ENCODE measurements around the gene SDK2.

The SDK2 gene

DNA sequence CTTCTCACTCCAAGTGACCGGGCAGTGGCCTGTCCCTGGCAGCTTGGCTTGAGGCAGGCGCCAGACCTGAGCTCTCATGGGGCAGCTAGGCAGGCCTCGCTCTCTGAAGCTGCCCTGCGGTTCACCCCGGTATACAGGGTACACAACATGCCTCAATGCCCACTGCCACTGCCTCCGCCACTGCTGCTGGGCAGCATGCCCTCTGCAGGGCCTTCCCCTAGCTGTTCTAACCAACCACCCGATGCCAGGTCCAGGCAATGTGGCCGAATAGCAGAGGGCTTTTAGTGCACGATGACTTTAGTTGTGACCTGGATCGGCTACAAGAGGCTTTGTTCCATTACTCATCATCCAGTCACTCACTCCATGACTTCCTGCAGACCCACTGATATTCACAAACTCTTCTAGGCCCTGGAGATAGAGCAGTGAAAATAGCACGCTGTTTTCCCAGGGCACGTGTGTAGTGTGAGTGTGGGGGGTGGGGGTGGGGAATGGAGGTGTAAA lies 352.2 kb downstream of the SDK2 start:
- no peak for DNase-seq (ENCODE audit: low read depth in 4 of 4, low spot score in 1 of 4)

GRCh38 chr17:73291260-73291801 lies 352.9 kb downstream of the SDK2 start:
- no peak for DNase-seq (ENCODE audit: low read depth in 4 of 4, low spot score in 1 of 4)

GRCh38 chr17:73290399-73291259 lies 353.6 kb downstream of the SDK2 start:
- no peak for DNase-seq (ENCODE audit: low read depth in 4 of 4, low spot score in 1 of 4)

DNA sequence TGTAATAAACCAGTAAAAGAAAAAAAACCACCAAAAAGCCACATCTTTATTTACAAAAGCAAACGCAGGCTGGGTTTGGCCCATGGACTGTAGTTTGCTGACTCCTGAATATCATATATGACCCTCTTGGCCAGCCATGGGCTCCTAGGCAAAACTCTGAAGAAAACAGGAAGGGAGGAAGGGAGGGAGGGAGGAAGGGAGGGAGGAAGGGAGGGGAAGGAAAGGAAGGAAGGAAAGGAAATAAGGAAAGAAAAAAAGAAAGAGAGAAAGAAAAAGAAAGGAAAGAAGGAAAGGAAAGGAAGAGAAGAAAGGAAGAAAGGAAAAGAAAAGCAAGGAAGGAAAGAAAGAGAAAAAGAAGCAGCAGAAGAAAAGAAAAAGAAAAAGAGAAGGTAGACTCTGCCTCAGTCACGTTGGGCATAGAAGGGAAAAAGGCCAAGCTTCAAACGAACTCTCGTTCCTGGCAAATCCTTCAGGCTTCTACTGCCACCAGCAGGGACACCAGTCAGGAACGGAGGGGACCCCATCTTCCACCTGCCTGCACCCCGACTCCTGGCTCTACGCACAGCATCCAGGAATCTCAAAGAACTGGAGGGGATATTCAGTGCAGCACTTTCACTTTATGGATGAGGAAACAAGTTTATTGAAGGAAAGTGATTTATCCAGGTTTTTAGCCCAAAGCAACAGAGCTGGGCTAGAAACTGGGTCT lies 354.5 kb downstream of the SDK2 start:
- no peak for DNase-seq (ENCODE audit: low read depth in 4 of 4, low spot score in 1 of 4)

GRCh38 chr17:73288534-73289302 lies 355.5 kb downstream of the SDK2 start:
- no peak for DNase-seq (ENCODE audit: low read depth in 4 of 4, low spot score in 1 of 4)

DNA sequence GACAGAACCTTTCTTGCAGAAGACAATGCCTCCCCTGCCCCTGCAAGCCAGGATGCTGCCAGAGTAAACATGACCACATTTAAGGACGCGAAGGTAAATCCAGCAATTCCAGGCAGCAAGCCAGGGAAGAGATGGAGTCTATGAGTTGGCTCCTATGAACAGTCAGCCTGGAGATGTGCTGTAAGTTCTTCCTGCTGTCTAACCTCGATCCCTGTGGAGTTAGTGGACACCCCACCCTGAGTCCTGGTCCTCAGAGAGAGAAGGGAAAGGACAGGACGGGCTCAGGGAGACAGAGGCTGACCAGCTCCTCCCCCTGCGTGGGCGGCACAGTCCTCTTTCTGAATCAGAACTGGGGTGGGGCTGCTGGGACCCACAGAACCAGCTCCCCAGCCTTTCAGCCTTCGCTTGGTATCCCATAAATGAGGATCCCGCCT lies 357.4 kb downstream of the SDK2 start:
- no peak for DNase-seq (ENCODE audit: low read depth in 4 of 4, low spot score in 1 of 4)

- DNase-seq (ENCODE audit: low read depth in 4 of 4, low spot score in 1 of 4): no peak
These were observed 358.1 kb downstream of the SDK2 start for GRCh38 chr17:73285916-73286862.

- no peak for DNase-seq (ENCODE audit: low read depth in 4 of 4, low spot score in 1 of 4)
These were observed 358.7 kb downstream of the SDK2 start for GRCh38 chr17:73285603-73285908.

DNA sequence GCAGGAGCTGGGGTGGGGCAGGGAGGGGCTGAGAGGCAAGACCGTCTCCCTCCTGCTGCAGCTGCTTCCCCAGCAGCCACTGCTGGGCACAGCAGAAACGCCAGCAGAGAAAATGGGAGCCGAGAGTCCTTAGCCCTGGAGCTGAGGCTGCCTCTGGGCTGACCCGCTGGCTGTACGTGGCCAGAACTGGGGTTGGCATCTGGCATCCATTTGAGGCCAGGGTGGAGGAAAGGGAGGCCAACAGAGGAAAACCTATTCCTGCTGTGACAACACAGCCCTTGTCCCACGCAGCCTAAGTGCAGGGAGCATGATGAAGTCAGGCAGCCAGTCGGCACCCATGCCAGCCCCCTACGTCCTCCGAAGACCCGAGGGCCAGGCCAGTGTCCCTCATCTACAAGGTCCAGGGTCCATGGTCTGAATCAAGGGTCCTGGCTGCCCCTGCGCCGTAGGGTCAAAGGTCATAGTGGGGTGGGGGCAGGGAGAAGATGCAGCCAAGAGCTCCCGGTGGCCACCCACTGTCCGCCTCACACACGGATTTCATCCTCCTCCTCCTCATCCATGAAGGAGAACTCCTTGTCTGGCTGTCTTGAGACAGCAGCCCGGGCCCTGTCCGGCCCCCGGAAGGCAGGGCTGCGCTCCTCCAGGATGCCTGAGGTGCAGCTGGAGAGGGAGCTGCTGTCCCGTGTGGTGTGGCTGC lies 359.2 kb downstream of the SDK2 start:
- no peak for DNase-seq (ENCODE audit: low read depth in 4 of 4, low spot score in 1 of 4)

All from stimulated activated CD4-positive, alpha-beta T cell treated with anti-CD3 and anti-CD28 coated beads, Interleukin-1b, Interleukin-23, amount 100 ng/mL, for 24 hours (primary cell).